PC-9 (cell line): Measurements from ENCODE around the gene IRF1. TPM values are rescaled to one million over a fixed set of nuclear protein-coding genes. Genes with fewer than 3 reads are reported as not detected.

Experiments used
- BruUV-seq: library from RNA; stranded (reverse); fragments of 400-500 nt; replicated peaks from 2 replicates; lab custom pipeline; 2021; lab: Mats Ljungman, UMichigan
- CTCF ChIA-PET: fragments of 300-600 bp; sonication (Branson Sonifier 250); formaldehyde crosslinking; loops from one replicate; lab custom pipeline; 2022; ENCODE audit warnings: antibody characterized with exemption; lab: Charles Lee
- POLR2A ChIA-PET: fragments of 300-600 bp; sonication (Branson Sonifier 250); formaldehyde crosslinking; loops from one replicate; lab custom pipeline; 2022; ENCODE audit warnings: antibody characterized with exemption; ENCODE audit not compliant: unreplicated experiment; lab: Charles Lee
- DNase-seq, 2 experiments: peaks; one replicate each; pipeline versions ENCODE4 v3.0.0 to v3.0.0-alpha.2; 2015 to 2022; ENCODE audit warnings: mixed read lengths in 1 of 2
- H2AFZ ChIP-seq: fragments of 200-600 bp; sonication (generic); 2 replicates; pipeline ENCODE4 v1.8.1; 2017; ENCODE audit warnings: antibody characterized with exemption
- H3F3A ChIP-seq: fragments of 200-600 bp; sonication (generic); 2 replicates; pipeline ENCODE4 v1.8.1; 2017; ENCODE audit warnings: antibody characterized with exemption, mild to moderate bottlenecking, low read depth; ENCODE audit not compliant: insufficient read depth
- H3K27ac ChIP-seq: fragments of 200-600 bp; sonication (generic); 2 replicates; pipeline ENCODE4 v1.6.1; 2016; ENCODE audit warnings: mixed run types
- H3K27me3 ChIP-seq: fragments of 200-600 bp; sonication (generic); 2 replicates; pipeline ENCODE4 v1.6.1; 2016; ENCODE audit warnings: low read depth, mixed run types; ENCODE audit not compliant: insufficient read depth
- H3K36me3 ChIP-seq: fragments of 200-600 bp; sonication (generic); 2 replicates; pipeline ENCODE4 v1.6.1; 2016; ENCODE audit warnings: low read depth, mixed run types
- H3K4me1 ChIP-seq: fragments of 200-600 bp; sonication (generic); replicated peaks from 2 replicates; pipeline ENCODE4 v1.6.1; 2016; ENCODE audit warnings: mixed run types; ENCODE audit not compliant: insufficient read depth
- H3K4me2 ChIP-seq: fragments of 200-600 bp; sonication (generic); 2 replicates; pipeline ENCODE4 v1.6.1; 2017; ENCODE audit warnings: mixed run types
- H3K4me3 ChIP-seq: fragments of 200-600 bp; sonication (generic); 2 replicates; pipeline ENCODE4 v1.6.1; 2016; ENCODE audit warnings: mixed run types
- H3K79me2 ChIP-seq: fragments of 200-600 bp; sonication (generic); 2 replicates; pipeline ENCODE4 v1.6.1; 2017; ENCODE audit warnings: low read depth, mixed run types
- H3K9me2 ChIP-seq: fragments of 200-600 bp; sonication (generic); 2 replicates; pipeline ENCODE4 v1.8.1; 2017; ENCODE audit warnings: mild to moderate bottlenecking; ENCODE audit not compliant: insufficient read depth
- H3K9me3 ChIP-seq: fragments of 200-600 bp; sonication (generic); 2 replicates; pipeline ENCODE4 v1.8.1; 2016; ENCODE audit warnings: low read depth; ENCODE audit not compliant: insufficient read depth
- H4K20me1 ChIP-seq: fragments of 200-600 bp; sonication (generic); 2 replicates; pipeline ENCODE4 v1.8.1; 2017; ENCODE audit not compliant: insufficient read depth
- CTCF ChIP-seq: fragments of 200-600 bp; sonication (generic); conservative IDR thresholded peaks from 2 replicates; pipeline ENCODE4 v1.6.1; 2017; ENCODE audit warnings: mixed run types, antibody characterized with exemption, mild to moderate bottlenecking, moderate library complexity
- EZH2 ChIP-seq: fragments of 200-600 bp; sonication (generic); IDR thresholded peaks from 2 replicates; pipeline ENCODE4 v1.8.0; 2017; ENCODE audit warnings: antibody characterized with exemption, low read depth
- intact Hi-C: fragments of 100-400 bp; cut with micrococcal nuclease; formaldehyde crosslinking; loops from one replicate; pipeline ENCODE4 v1.10.0; 2022; ENCODE audit not compliant: unreplicated experiment
- total RNA-seq: library from RNA; stranded (reverse); gene quantifications from 2 replicates; pipeline ENCODE4 v1.2.3, GENCODE V29; 2021

The IRF1 gene
- total RNA-seq, 1 experiment from 2014 or later: 27.1 TPM

- H3F3A ChIP-seq: peaks cover 31% of the 10 kb centered on the region
- H3K9me2 ChIP-seq: no peaks in the 10 kb centered on the region
- no peak overlapping the region for H3K4me2 ChIP-seq
- no peaks in the 10 kb centered on the region for H3K36me3 ChIP-seq
- TF ChIP-seq CTCF: no peak
- no peak for TF ChIP-seq EZH2
- H3K4me3 ChIP-seq: no peak overlapping the region
- ChIA-PET POLR2A (no interaction called here), CTCF (no interaction called here)
- BruUV-seq: no TSS peak
- no peak overlapping the region for H3K27ac ChIP-seq
- H3K4me1 ChIP-seq: peaks cover 50% of the 10 kb centered on the region
- H3K27me3 ChIP-seq: no peaks in the 10 kb centered on the region
- intact Hi-C loops: loop anchor here (10.0 kb wide), 1 partner anchor 198 kb away; the partner anchor contains the start of gene SLC22A4
- H2AFZ ChIP-seq: no peak overlapping the region
- peaks cover 17% of the 10 kb centered on the region for H3K79me2 ChIP-seq
- H3K9me3 ChIP-seq: no peaks in the 10 kb centered on the region
- H4K20me1 ChIP-seq: peaks cover 5% of the 10 kb centered on the region
- DNase-seq: no peak
Measured at GRCh38 chr5:132493241-132493640, 2.7 kb upstream of the IRF1 start.

GRCh38 chr5:132492386-132493125 is 2.0 kb upstream of the IRF1 start:
- CTCF ChIA-PET: interaction anchor here (0.7 kb wide), 1 partner anchor 127 kb away, joined by 3 read pairs; no protein-coding TSS in a partner anchor
- H3K27ac ChIP-seq: no peak overlapping the region
- intact Hi-C loops: loop anchor here (10.0 kb wide), 1 partner anchor 198 kb away; the partner anchor contains the start of gene SLC22A4

More at GRCh38 chr5:132492386-132493125, 2.0 kb upstream of the IRF1 start:
- Histone ChIP-seq H3K79me2 (peaks cover 24% of the 10 kb centered on the region), H3K36me3 (no peaks in the 10 kb centered on the region), H3K4me2 (no peak overlapping the region), H2AFZ (no peak overlapping the region), H3K9me2 (no peaks in the 10 kb centered on the region), H3K4me1 (peaks cover 43% of the 10 kb centered on the region), H3K4me3 (no peak overlapping the region), H4K20me1 (peaks cover 5% of the 10 kb centered on the region), H3K27me3 (no peaks in the 10 kb centered on the region), H3K9me3 (no peaks in the 10 kb centered on the region), H3F3A (peaks cover 26% of the 10 kb centered on the region)
- POLR2A ChIA-PET: no interaction called here
- no peak for DNase-seq
- TF ChIP-seq CTCF: no peak
- TF ChIP-seq EZH2: no peak
- BruUV-seq: no TSS peak
